ELF-1 (cell line): ENCODE data around the gene ZNHIT1.

Experiments
- DNase-seq: peaks from one replicate; pipeline ENCODE4 v3.0.0-alpha.2; 2016; ENCODE audit warnings: low read depth, low spot score

The ZNHIT1 gene

DNA sequence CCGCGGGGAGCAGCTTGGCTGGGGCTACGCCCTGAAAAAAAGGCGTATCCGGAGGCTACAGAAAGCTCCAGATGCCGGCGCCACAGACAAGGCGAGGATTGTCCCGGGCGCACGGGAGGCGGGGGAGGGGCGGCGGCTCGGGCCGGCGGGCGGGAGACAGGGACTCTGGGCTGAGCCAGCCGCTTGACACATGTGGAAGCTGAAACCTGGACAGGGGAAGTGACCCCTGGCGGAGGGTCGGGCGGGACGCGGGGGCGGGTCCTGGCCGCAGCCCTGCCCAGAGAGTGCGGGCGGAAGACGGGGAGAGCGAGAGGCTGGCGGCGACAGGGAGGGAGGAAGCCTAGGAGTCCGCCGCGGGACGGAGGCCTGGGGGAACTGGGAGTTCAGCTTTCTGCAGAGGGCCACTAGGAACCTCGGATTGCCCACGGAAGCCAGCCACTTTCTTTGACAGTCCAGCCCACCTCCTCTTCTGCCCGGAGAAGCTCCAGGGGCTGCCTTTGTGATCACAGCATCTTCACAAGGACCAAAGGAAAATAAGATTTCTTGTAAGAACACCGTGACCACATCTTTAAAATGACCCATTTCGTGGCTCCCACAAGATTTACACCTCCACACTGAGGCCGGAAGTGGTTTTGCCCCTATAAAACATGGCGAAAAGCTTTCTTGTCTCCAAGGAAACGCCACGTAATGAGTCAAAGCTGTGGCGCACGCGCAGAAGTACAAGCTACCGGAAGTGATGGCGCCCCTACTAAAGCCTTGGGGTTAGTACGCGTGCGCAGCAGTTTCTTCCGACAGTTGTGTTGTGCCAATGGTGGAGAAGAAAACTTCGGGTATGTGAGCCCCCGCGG, at the start of gene ZNHIT1, which contains the start of gene PLOD3:
TSS of gene ZNHIT1 (plus strand) at position 778 of the 848 bp plus-strand sequence. CDS start at position 809, 31 bp downstream.
TSS of gene PLOD3 (minus strand) at position 194 of the 848 bp plus-strand sequence. CDS start 307 bp downstream, outside the sequence.
- peak; percentile 96 for DNase-seq

DNA sequence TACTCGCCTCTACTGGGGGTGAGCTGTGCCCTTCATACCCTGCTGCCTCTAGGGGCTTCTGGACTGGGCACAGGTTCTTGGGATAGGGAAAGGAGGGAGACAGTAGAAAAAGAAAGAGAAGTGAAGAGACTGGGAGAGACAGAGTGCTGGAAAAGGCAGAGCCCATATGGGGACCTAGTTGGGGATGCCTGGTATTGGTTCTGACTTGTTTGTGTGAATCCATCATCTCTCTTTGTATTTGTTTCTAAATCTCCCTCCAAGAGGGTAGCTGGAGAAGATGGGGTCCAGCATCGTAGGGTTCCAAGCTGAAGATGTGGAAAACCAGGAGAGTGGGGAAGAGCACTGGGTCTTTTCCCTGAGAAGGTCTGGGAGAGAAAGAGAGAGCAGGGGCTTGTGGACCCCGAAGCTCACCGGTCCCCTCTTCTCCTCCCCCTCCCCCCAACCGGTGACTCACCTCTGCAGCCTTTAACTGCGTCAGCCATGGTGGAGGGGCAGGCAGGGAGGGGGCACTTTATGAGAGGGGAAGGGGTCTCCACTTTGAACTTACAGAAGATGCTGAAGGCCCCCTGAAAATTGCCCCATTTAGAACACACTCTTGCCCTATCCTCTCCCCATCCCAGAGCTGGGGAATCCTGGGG, 49.4 kb upstream of the ZNHIT1 start:
- no peak for DNase-seq

DNA sequence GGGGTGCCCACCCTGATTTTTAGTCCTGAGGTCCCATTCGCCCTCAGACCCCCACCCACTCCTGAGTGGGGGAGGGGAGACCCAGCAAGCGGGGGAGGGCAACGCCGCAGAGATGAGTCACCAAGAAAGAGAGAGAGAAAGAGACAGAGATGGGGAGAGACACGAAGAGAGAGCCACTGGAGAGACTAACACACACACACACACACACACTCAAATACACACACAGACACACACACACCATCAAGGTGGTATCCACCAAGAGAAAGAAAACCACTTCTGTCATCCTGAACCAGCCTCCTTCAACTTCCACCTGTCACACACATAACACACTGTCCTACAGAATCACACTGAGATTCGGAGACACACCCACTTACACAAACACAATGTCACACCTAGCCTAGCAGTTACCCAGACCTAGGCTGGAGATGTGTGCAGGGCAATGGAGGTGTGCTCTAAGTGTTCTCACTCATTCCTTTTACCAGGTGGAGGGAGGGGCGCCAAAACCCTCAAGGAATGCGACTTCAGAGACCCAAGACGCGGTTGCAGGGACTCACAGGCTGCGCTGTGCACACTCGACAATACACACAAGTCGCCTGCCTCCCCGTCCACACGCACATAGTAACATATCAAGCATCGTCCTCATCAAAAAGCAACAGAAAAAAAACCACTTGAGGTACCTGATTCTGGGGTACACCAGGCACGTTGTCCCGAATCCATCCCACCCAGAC, 48.7 kb upstream of the ZNHIT1 start:
- DNase-seq: no peak

DNA sequence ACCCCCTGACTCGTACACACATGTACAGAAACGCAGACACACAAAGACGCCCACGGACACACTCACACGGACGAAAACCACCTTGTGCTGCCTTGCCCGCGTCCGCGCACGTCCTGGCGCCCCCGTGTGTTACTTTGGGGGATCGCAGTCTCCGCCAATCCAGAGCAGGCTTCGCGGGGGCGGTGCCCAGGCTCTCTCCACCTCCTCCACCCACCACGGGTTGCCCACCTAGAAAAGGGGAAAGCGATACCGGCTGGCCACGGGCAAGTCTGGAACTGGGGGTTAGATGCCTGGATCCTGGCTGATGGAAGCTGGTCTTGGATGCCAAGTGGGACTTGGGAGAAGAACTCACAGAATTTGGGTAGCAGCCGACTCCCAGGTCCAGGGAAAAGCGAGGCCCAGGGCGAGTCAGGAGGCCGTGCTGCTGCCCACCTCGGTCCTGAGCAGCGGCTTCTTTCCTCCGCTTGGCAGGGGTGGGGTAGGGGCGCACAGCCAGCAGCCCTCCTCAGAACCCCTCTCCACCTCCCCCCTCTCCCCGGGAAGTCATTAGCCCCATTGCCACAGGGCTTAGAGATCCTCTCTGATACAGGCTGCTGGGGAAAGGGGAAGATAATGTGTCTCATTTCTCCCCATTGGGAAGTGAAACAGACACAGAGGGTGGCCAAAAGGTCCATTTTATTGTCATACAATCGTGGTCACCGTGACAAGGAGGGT, 48.0 kb upstream of the ZNHIT1 start:
- peak; percentile 79 for DNase-seq

DNA sequence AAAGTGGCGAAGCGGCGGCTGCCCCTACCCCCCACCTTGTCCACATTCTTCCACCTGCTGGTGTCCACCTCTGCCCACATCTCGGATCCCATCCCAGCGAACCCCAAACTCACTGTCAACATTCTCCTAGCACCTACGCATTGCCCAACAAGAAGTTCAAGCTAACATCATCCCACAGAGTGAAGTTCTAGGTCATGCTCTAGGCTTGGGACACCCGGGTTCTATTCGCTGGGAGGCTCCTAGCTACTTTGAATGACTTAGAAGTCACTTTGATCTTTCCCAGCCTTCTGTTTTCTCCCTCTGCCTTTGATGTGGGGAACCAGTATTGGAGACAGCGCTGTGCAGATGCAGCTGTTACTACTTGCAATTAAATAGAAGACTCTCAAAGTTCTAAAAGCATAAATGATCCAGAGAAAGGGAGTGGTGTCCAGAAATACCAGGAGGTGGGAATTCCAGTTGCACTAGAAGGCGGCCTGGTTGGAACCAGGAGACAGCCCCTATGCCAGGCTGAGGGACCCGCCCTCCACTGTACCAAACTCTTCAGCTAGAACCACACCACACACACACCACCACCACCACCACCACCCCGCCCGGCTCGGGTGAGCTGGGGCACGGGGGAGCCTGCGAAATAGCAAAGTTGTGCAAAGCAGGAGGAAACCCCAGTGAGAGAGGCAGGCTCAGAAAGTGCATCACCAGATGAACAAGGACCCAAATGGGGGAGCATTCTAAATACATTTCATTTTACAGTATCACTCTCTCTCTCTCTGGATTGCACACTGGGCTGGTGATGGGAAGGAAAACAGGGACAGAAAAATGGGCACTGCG, 47.1 kb upstream of the ZNHIT1 start:
- DNase-seq: no peak

DNA sequence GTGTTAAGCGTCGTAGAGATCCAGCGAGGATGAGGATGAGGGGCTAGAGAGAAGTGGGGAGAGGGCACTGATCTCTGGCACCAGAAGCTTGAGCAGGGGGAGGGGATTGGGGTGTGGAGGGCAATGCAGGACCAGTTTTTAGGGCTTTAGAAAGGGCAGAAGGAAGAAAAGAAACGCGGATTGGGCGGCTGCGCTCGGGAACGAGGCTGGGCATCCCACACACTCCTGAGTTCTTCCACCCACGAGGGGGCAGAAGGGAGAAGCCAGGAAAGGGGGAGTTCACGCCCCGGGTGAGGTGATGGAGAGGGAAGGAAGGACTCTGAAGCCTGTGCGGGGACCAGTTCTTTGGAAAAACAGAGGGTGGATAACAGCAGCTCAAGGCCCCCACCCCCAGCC, 46.5 kb upstream of the ZNHIT1 start:
- DNase-seq: no peak

DNA sequence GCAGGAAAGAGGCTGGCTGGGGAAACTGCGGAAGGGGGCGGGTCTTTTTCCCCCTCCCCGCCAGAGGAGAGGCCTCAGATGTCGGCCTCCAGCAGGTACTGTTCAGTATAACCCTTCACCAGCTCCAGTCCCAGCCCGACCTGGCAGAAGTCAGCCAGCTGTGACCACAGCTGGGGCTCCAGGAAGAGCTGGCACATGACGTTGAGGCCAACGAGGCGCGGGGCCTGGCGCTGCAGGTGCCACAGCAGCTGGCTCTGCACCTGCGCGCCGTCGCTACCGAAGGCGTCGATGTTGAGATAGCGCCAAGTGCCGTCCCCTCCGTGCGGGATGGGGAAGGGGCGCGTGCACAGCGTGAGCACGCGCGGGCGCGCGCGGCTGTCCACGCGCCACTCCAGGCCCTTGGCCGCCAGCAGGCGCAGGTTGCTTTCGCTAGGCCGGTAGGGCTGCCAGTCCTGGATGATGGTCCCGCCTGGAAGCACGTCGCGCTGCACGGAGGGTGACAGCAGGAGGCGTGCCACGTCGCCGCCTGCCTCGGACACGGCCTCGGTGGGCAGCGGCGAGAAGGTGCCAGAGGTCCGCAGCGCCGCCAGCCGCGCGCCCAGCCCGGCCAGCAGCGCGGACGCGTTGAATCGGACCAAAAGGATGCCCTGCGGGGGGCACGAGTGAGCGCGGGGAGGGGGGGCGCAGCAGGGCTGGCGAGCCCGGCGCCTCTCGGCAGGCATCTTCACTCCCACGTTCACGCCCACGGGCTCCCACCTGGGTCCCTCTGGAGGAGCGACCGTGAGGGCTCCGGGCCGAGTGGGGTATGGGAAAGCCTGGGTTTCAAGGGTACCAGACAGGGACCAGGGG, 45.7 kb upstream of the ZNHIT1 start:
- peak; percentile 50 for DNase-seq

- no peak for DNase-seq
These were observed 44.9 kb upstream of the ZNHIT1 start for GRCh38 chr7:101172854-101173751.

- peak; percentile 93 for DNase-seq
These were observed 44.2 kb upstream of the ZNHIT1 start for GRCh38 chr7:101173752-101174244.

- peak; percentile 59 for DNase-seq
These were observed 43.6 kb upstream of the ZNHIT1 start for GRCh38 chr7:101174322-101174854.

- no peak for DNase-seq
These were observed 42.3 kb upstream of the ZNHIT1 start for GRCh38 chr7:101175664-101176063.

DNA sequence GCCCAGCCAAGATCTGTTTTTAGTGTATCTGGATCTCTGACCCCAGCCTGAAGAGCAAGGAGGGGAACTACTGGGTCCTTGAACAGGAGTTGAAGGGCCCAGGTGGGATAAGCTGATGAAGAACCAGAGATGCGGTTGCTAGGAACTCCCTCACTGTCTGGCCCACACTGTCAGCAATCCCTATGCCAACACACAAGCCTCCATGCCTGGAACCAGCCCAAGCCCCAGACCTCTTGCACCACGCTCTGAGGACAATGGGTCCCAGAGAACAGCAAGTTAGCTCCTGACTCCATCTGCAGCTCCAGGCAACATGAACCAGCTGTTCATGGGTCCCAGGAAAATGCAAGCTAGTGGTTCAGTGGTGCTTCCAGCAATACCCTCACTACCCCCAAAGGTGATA, 40.3 kb upstream of the ZNHIT1 start:
- no peak for DNase-seq

DNA sequence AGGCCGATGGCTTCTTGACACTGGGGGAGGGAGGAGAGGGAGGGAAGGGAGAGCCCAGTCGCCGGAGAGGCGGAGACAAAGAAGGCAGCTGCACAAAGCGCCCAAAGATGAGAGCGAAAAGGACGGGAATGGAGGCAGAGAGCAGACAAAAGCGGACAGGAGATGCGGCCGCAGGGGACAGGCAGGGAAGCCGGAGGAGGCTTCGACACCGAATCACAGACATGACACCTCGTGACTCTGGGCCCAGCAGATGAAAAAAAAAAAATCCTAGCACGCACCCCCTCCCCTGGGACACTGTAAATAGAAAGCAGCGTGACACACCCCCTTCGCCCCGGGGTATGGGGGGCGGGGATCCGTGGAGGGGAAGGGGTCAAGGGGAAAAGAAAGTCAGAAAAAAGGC, 38.8 kb upstream of the ZNHIT1 start:
- peak; percentile 69 for DNase-seq

DNA sequence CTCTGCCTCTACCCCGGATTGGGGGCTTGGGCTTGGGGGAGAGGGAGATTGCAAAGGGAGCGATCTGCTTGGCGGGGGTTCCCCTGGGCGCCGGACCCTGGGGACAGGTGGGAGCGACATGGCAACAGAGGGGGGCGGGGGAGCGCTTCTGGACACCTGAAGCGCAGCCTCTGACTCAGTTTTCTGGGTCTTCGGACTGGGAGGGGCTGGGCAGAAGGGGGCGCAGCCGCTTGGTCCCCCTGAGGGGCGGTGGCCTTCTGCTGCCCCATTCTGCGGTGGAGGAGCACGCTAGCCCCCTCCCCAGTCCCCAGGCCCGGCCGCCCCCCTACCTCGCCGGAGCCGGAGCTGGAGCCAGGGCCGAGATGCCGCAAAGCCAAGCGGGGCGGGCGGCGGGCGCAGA, 38.3 kb upstream of the ZNHIT1 start:
- no peak for DNase-seq

DNA sequence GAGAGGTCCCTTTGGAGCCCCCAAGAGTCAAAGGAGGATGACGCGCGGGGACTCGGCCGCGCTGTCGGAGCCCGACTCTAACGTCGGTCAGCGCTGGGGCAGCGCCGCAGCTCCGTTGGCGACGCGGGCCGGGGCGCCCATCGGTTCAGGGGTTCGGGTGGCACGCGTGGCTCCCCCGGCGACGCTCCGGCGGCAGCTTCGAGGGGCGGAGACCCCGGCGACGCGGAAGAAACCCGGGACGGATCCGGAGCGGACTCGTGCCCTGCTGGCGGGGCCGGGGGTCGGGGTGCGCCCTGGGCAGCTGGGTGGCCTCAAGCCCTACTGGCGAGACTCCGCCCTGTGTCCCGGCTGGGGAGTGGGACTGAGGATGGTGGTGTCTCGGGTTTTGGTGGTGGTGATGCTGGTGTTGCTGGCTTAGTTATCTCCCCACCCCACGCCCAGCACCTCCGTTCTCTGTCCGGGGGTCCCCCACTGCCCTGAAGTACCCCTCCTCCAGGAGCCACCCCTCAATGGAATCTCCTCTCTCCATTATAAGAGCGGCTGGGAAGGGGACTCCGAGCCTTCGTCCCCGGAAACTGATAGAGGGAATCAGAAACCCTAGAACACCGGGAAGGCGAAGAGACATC, 37.7 kb upstream of the ZNHIT1 start, which contains the start of gene NAT16:
TSS of gene NAT16 (minus strand) at position 164 of the 626 bp plus-strand sequence. CDS start 5,486 bp downstream, outside the sequence.
- DNase-seq: no peak

DNA sequence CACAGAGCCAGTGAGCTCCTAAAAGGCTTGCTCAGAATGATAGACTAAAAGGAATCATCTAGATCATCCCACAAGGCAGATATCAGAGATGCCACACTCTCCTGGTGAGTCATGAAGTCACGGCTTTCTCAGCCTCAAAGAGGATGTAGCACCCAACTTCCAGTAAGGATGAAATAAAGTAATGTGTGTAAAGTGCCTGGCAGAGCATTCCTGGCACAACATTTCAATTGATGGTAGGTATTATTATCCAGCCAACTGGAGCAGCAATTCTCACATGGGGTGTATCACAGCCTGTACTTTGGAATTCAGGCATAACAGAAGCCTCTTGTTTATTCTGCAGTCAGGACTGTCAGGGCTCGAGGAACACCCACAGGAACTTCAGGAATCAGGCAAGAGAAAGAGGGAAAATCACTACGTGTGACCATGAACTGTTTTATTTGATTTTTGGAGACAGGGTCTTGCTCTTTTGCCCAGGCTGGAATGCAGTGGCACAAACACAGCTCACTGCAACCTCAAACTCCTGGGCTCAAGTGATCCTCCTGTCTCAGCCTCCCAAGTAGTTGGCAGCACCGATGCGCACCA, 32.6 kb upstream of the ZNHIT1 start:
- no peak for DNase-seq

GRCh38 chr7:101186194-101186593, 31.8 kb upstream of the ZNHIT1 start:
- DNase-seq: no peak
